Mucosa of descending colon (tissue), 3 donors: ENCODE data around the gene CREB5. TPM values are rescaled to one million over a fixed set of nuclear protein-coding genes. Genes with fewer than 3 reads are reported as not detected.

ENCODE experiments used
- ATAC-seq: fragments of 200-7000 bp; cut with Tn5 transposase; one replicate; pipeline ENCODE4 v1.9.1; 2020; ENCODE audit warnings: mild to moderate bottlenecking, moderate library complexity
- DNase-seq, 3 donors: peaks; one replicate each; pipeline ENCODE4 v3.0.0-alpha.2; 2020
- H3K36me3 ChIP-seq: fragments of 200-600 bp; one replicate; pipeline ENCODE4 v1.8.0; 2021; ENCODE audit warnings: low read depth, mild to moderate bottlenecking
- H3K4me1 ChIP-seq: fragments of 200-600 bp; one replicate; pipeline ENCODE4 v1.8.0; 2021; ENCODE audit warnings: low read depth, mild to moderate bottlenecking
- H3K4me3 ChIP-seq: fragments of 200-600 bp; one replicate; pipeline ENCODE4 v1.8.0; 2021; ENCODE audit warnings: mild to moderate bottlenecking
- H3K9me3 ChIP-seq: fragments of 200-600 bp; one replicate; pipeline ENCODE4 v1.8.0; 2021; ENCODE audit warnings: mild to moderate bottlenecking
- intact Hi-C, 2 donors: fragments of 100-400 bp; cut with DNase I in 1 of 2; cut with micrococcal nuclease in 1 of 2; formaldehyde crosslinking; loops; one replicate each; pipeline versions ENCODE4 v1.11.0 to v1.11.1; 2022; cut with DNase I, micrococcal nuclease
- total RNA-seq, 3 donors: library from RNA; stranded (reverse); fragmentation: NEBNext Ultra II Directional in 2 of 3; extraction: Animal tissue kit (Norgen Biotek cat#: 25700) in 2 of 3; gene quantifications; one replicate each; pipeline versions ENCODE4 v1.2.1 to v1.2.4, GENCODE V29; 2021 to 2023
- TF ChIP-seq, protein P1 (sequence below): fragments of 200-600 bp; IDR thresholded peaks from one replicate; pipeline ENCODE4 v1.8.0; 2022; ENCODE audit warnings: antibody characterized with exemption, mild to moderate bottlenecking
- donor health status: DM: no; HTN: no; CAD: no; lungs with moderate emphysema.
- donor health status: DM: no; HTN: no; CAD: no.
- donor health status: DM: no; HTN: yes; CAD: no.

CREB5 gene
- total RNA-seq, 3 donors from 2014 or later, result 0.61 to 5.4 (median 1.9) TPM

GRCh38 chr7:28383975-28384374, 28.3 kb upstream of the CREB5 start:
- Histone ChIP-seq H3K36me3 (no peaks in the 10 kb centered on the region), H3K4me1 (no peaks in the 10 kb centered on the region), H3K4me3 (no peak overlapping the region), H3K9me3 (no peaks in the 10 kb centered on the region)
- DNase-seq (no peak), ATAC-seq (no peak)
- TF ChIP-seq, protein P1, sequence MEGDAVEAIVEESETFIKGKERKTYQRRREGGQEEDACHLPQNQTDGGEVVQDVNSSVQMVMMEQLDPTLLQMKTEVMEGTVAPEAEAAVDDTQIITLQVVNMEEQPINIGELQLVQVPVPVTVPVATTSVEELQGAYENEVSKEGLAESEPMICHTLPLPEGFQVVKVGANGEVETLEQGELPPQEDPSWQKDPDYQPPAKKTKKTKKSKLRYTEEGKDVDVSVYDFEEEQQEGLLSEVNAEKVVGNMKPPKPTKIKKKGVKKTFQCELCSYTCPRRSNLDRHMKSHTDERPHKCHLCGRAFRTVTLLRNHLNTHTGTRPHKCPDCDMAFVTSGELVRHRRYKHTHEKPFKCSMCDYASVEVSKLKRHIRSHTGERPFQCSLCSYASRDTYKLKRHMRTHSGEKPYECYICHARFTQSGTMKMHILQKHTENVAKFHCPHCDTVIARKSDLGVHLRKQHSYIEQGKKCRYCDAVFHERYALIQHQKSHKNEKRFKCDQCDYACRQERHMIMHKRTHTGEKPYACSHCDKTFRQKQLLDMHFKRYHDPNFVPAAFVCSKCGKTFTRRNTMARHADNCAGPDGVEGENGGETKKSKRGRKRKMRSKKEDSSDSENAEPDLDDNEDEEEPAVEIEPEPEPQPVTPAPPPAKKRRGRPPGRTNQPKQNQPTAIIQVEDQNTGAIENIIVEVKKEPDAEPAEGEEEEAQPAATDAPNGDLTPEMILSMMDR, result no peak
- intact Hi-C loops, result loop anchor here in 1 of 2 donors (10.0 kb wide), 1 partner anchor 471 kb away; no protein-coding TSS in a partner anchor

DNA sequence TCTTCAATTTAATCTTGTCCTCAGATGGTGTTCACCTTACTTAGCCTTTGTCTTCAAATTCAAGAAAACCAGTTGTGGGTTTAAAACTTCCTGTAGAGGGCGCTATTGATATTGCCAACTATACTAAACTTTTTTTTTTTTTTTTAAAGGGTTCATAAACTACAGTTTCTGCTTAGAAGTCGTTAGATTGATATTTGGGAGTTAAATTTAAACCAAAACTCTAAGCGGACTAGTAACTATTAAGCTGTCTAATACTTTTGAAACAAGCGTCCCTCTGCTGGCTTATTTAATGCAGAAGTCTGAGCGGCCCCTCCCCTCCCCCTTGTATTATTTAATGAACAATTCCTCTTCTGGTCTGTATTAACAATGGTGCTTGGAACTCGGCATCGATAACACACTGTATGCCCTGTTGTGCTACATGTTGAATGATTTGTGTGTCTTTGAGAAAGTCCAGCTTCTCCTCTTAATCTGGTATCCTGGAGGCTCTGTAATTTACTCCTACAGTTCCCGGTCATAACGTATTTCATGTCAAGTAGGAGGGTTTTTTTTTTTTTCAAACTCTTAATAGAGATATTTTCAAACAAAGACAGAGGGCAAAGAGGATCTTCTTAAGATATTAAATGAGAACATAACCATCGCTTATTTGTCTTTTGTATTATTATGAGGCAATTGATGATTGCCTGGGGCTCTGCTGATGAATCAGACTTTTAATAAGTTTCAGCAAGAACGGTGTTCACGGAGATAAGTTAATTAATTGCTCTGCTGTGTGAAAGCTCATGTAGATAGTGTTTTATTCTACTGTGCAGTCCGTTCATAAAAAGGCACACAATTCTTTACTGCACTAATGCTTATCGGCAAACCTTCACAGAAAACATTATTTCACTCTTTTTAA, 22.6 kb upstream of the CREB5 start:
- no peak overlapping the region for H3K4me3 ChIP-seq
- TF ChIP-seq, protein P1, result peak; percentile 53
- peak in 1 of 3 donors; percentile 38 for DNase-seq
- no peaks in the 10 kb centered on the region for H3K9me3 ChIP-seq
- H3K36me3 ChIP-seq, result no peaks in the 10 kb centered on the region
- ATAC-seq, result no peak
- H3K4me1 ChIP-seq, result no peaks in the 10 kb centered on the region
- intact Hi-C loops, result loop anchor here (5.0 to 10.0 kb wide), 2 partner anchors 463 to 465 kb away; no protein-coding TSS in a partner anchor

- Histone ChIP-seq H3K4me3 (no peak overlapping the region), H3K36me3 (no peaks in the 10 kb centered on the region), H3K9me3 (no peaks in the 10 kb centered on the region), H3K4me1 (no peaks in the 10 kb centered on the region)
- intact Hi-C loops, result no loop called here
- DNase-seq (no peak), ATAC-seq (no peak)
- TF ChIP-seq, protein P1, result no peak
These were observed 21.9 kb upstream of the CREB5 start for GRCh38 chr7:28390426-28390825.

GRCh38 chr7:28392289-28392688, 20.0 kb upstream of the CREB5 start:
- no peaks in the 10 kb centered on the region for H3K36me3 ChIP-seq
- TF ChIP-seq, protein P1, result no peak
- intact Hi-C loops, result no loop called here
- no peaks in the 10 kb centered on the region for H3K9me3 ChIP-seq
- DNase-seq (no peak), ATAC-seq (no peak)
- H3K4me1 ChIP-seq, result no peaks in the 10 kb centered on the region
- H3K4me3 ChIP-seq, result no peak overlapping the region

DNA sequence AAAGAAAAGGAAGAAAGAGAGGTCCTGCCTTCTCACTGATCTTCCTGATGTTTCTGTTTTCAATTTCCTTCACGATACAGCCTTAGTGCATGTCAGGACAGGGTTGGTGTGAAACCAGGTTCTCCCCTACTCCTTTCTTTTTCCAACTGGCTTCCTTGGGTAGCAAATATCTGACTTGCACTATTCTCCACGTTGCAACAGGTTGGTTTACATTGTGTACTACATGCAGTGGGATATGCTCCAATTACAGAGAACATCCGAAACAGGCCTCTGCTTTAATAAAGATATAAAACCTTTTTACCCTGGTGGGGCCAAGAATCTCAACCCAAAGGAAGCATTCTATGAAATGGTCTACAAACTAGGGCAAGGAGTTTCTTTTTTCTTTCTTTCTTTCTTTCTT, 16.9 kb upstream of the CREB5 start:
- no peak for ATAC-seq
- TF ChIP-seq, protein P1, result no peak
- H3K36me3 ChIP-seq, result no peaks in the 10 kb centered on the region
- H3K4me3 ChIP-seq, result no peak overlapping the region
- no peaks in the 10 kb centered on the region for H3K9me3 ChIP-seq
- no peaks in the 10 kb centered on the region for H3K4me1 ChIP-seq
- DNase-seq, result no peak
- intact Hi-C loops, result no loop called here
